ENCODE data around the gene GPC2. TPM values are rescaled to one million over a fixed set of nuclear protein-coding genes. Genes with fewer than 3 reads are reported as not detected.
"Not testable (repeated sequence)": the region's sequence is repeated elsewhere in the genome, so short reads cannot be mapped to it uniquely, and the experiment has no call there.

GPC2 gene
- total RNA-seq, 3 donors from 2014 or later, result 3.4 to 6.2 (median 5.1) TPM

GRCh38 chr7:100148225-100148558 lies 29.0 kb downstream of the GPC2 start:
- no peak for DNase-seq
- peaks cover 4% of the 10 kb centered on the region for H3K36me3 ChIP-seq (ENCODE audit: low read depth)
- H3K4me3 ChIP-seq, result no peak overlapping the region
- H3K9me3 ChIP-seq, result no peaks in the 10 kb centered on the region
- no peak for ATAC-seq
- TF ChIP-seq CTCF (IDR thresholded peaks at IDR 0.05), result no peak
- intact Hi-C loops (cut with DNase I, micrococcal nuclease), result no loop called here
- peaks cover 39% of the 10 kb centered on the region for H3K4me1 ChIP-seq (ENCODE audit: low read depth)

GRCh38 chr7:100147278-100147677 lies 29.9 kb downstream of the GPC2 start:
- no peak for DNase-seq
- no peak overlapping the region for H3K4me3 ChIP-seq
- no peak for ATAC-seq
- no peaks in the 10 kb centered on the region for H3K9me3 ChIP-seq
- H3K4me1 ChIP-seq (ENCODE audit: low read depth), result peaks cover 31% of the 10 kb centered on the region
- intact Hi-C loops (cut with DNase I, micrococcal nuclease), result no loop called here
- TF ChIP-seq CTCF (IDR thresholded peaks at IDR 0.05), result no peak
- H3K36me3 ChIP-seq (ENCODE audit: low read depth), result peaks cover 4% of the 10 kb centered on the region

GRCh38 chr7:100146350-100146749 lies 30.8 kb downstream of the GPC2 start:
- intact Hi-C loops (cut with DNase I, micrococcal nuclease); DNase-seq; ATAC-seq; H3K9me3 ChIP-seq; H3K4me3 ChIP-seq; H3K36me3 ChIP-seq (ENCODE audit: low read depth): not testable (repeated sequence)
- peaks cover 26% of the 10 kb centered on the region for H3K4me1 ChIP-seq (ENCODE audit: low read depth)

- no peak for TF ChIP-seq CTCF (IDR thresholded peaks at IDR 0.05)
- intact Hi-C loops (cut with DNase I, micrococcal nuclease), result no loop called here
- peaks cover 4% of the 10 kb centered on the region for H3K4me1 ChIP-seq (ENCODE audit: low read depth)
- ATAC-seq, result no peak
- no peaks in the 10 kb centered on the region for H3K9me3 ChIP-seq
- H3K4me3 ChIP-seq, result no peak overlapping the region
- no peaks in the 10 kb centered on the region for H3K36me3 ChIP-seq (ENCODE audit: low read depth)
- DNase-seq, result no peak
These were observed 34.7 kb downstream of the GPC2 start for GRCh38 chr7:100142461-100142860.

GRCh38 chr7:100141555-100141949 lies 35.6 kb downstream of the GPC2 start:
- DNase-seq (peak in 1 of 3 donors; percentile 13), ATAC-seq (peak; percentile 92)
- no peak for TF ChIP-seq CTCF (IDR thresholded peaks at IDR 0.05)
- Histone ChIP-seq H3K4me1 (ENCODE audit: low read depth) (peaks cover 5% of the 10 kb centered on the region), H3K9me3 (no peaks in the 10 kb centered on the region), H3K4me3 (no peak overlapping the region), H3K36me3 (ENCODE audit: low read depth) (no peaks in the 10 kb centered on the region)
- intact Hi-C loops (cut with DNase I, micrococcal nuclease), result no loop called here

- peak; percentile 70 for ATAC-seq
- H3K9me3 ChIP-seq, result no peaks in the 10 kb centered on the region
These were observed 39.1 kb downstream of the GPC2 start for GRCh38 chr7:100137851-100138760.

More at GRCh38 chr7:100137851-100138760, 39.1 kb downstream of the GPC2 start:
- TF ChIP-seq CTCF (IDR thresholded peaks at IDR 0.05), result no peak
- DNase-seq, result peak in 1 of 3 donors; percentile 27
- peaks cover 10% of the 10 kb centered on the region for H3K4me1 ChIP-seq (ENCODE audit: low read depth)
- no peaks in the 10 kb centered on the region for H3K36me3 ChIP-seq (ENCODE audit: low read depth)
- intact Hi-C loops (cut with DNase I, micrococcal nuclease), result loop anchor here in 1 of 2 donors (10.0 kb wide), 1 partner anchor 77 kb away; the partner anchor contains the start of gene PVRIG
- H3K4me3 ChIP-seq, result no peak overlapping the region

Measured in mucosa of descending colon (tissue), 3 donors.